ENCODE results near the gene OR1J2.

OR1J2 gene

GRCh38 chr9:122551371-122551770, 40.8 kb downstream of the OR1J2 start:
- no peak for DNase-seq (ENCODE audit: low spot score)

DNA sequence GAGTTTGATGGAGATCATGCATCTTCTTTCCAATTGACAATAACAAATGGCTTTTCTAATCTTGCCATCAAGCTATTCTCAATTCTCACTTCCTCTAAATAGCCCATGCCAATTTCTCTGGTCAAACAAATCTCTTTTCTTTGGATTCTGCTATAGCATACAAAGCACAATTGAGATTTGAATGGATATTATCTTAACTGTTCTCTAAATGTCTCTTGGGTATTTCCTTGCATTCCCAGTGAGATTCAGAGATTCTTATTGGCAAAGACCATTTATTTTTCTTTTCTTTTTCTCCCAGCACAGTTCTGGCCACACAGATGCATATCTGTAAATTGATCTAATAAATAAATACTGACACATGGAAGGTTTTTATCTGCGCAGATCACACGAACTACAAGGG, 42.2 kb downstream of the OR1J2 start, which contains the start of gene OR1N2:
OR1N2 (plus strand) TSS at position 301 of the 400 bp plus-strand sequence. CDS start 100 bp downstream, outside the sequence.
- DNase-seq (ENCODE audit: low spot score): no peak
